Panc1 (cell line): ENCODE data around the gene CBX4. TPM values are rescaled to one million over a fixed set of nuclear protein-coding genes. Genes with fewer than 3 reads are reported as not detected.

Source experiments
- ATAC-seq: fragments of 200-7000 bp; cut with Tn5 transposase; 2 replicates; pipeline ENCODE4 v1.9.1; 2020; ENCODE audit warnings: mild to moderate bottlenecking, moderate library complexity
- BruUV-seq: library from RNA; stranded (reverse); fragments of 400-500 nt; replicated peaks from 2 replicates; lab custom pipeline; 2021; lab: Mats Ljungman, UMichigan
- CTCF ChIA-PET: fragments of 300-600 bp; sonication (Branson Sonifier 250); formaldehyde crosslinking; loops from one replicate; lab custom pipeline; 2022; ENCODE audit warnings: antibody characterized with exemption; lab: Charles Lee
- POLR2A ChIA-PET: fragments of 300-600 bp; sonication (Branson Sonifier 250); formaldehyde crosslinking; loops from one replicate; lab custom pipeline; 2022; ENCODE audit warnings: antibody characterized with exemption; lab: Charles Lee
- DNase-seq: peaks from one replicate; pipeline ENCODE4 v3.0.0-alpha.2; 2010; ENCODE audit warnings: low read depth, low spot score
- H3K27ac ChIP-seq: 2 replicates; pipeline ENCODE4 v1.5.1; 2011; ENCODE audit warnings: mild to moderate bottlenecking, low read length, inconsistent platforms
- H3K27me3 ChIP-seq: fragments of 200-500 bp; sonication (Bioruptor generic); 2 replicates; pipeline ENCODE4 v1.6.0; 2014; ENCODE audit warnings: low read length, inconsistent platforms; ENCODE audit not compliant: control insufficient read depth, insufficient read depth
- H3K36me3 ChIP-seq: fragments of 200-500 bp; sonication (Bioruptor generic); 2 replicates; pipeline ENCODE4 v1.5.1; 2014; ENCODE audit warnings: inconsistent platforms, mild to moderate bottlenecking, low read length, moderate library complexity; ENCODE audit not compliant: control insufficient read depth, insufficient read depth
- H3K4me1 ChIP-seq: 2 replicates; pipeline ENCODE4 v1.5.1; 2011; ENCODE audit warnings: inconsistent platforms, mild to moderate bottlenecking, low read length, moderate library complexity; ENCODE audit not compliant: control insufficient read depth, insufficient read depth
- H3K4me3 ChIP-seq, 2 experiments: 2 replicates each; pipeline ENCODE4 v1.5.1; 2011 to 2012; ENCODE audit warnings: low read depth in 2 of 2, low read length in 2 of 2, mild to moderate bottlenecking in 2 of 2, inconsistent platforms in 1 of 2, moderate library complexity in 1 of 2
- H3K9me3 ChIP-seq: fragments of 200-500 bp; sonication (Bioruptor generic); 2 replicates; pipeline ENCODE4 v1.5.1; 2014; ENCODE audit warnings: low read depth, mild to moderate bottlenecking, inconsistent platforms, low read length, moderate library complexity; ENCODE audit not compliant: control insufficient read depth, insufficient read depth
- CTCF ChIP-seq: fragments of 450-650 bp; IDR thresholded peaks from 2 replicates; pipeline ENCODE4 v1.5.1; 2017; ENCODE audit warnings: mild to moderate bottlenecking
- POLR2AphosphoS5 ChIP-seq: IDR thresholded peaks from 2 replicates; pipeline ENCODE4 v1.6.1; 2012; ENCODE audit warnings: mild to moderate bottlenecking, low read depth, low read length, moderate library complexity
- REST ChIP-seq, 2 experiments: IDR thresholded peaks; 2 replicates each; pipeline ENCODE4 v1.6.1; 2011 to 2012; ENCODE audit warnings: low read depth in 2 of 2, control low read depth in 1 of 2, low read length in 1 of 2, mild to moderate bottlenecking in 1 of 2, moderate library complexity in 1 of 2; ENCODE audit not compliant: insufficient read depth in 1 of 2
- SIN3A ChIP-seq: IDR thresholded peaks from 2 replicates; pipeline ENCODE4 v1.6.1; 2012; ENCODE audit warnings: low read depth, mild to moderate bottlenecking, low read length, moderate library complexity, borderline replicate concordance; ENCODE audit not compliant: insufficient read depth
- TCF7L2 ChIP-seq: IDR thresholded peaks from 2 replicates; pipeline ENCODE4 v1.6.1; 2011; ENCODE audit warnings: mild to moderate bottlenecking, low read depth, low read length, inconsistent platforms
- in situ Hi-C: cut with HindIII; loops from 2 replicates; pipeline ENCODE4 v1.10.0; 2016; ENCODE audit warnings: low sequenced_read_pairs, low pct_unique_long_range_greater_than_20kb
- intact Hi-C: fragments of 100-400 bp; cut with micrococcal nuclease; formaldehyde crosslinking; loops from one replicate; pipeline ENCODE4 v1.10.0; 2022; ENCODE audit not compliant: unreplicated experiment
- total RNA-seq: library from RNA; stranded (reverse); gene quantifications from one replicate; pipeline ENCODE4 v1.2.1, GENCODE V29; 2021; ENCODE audit not compliant: unreplicated experiment

CBX4 gene
- total RNA-seq, 1 experiment from 2014 or later, result 48.6 TPM

DNA sequence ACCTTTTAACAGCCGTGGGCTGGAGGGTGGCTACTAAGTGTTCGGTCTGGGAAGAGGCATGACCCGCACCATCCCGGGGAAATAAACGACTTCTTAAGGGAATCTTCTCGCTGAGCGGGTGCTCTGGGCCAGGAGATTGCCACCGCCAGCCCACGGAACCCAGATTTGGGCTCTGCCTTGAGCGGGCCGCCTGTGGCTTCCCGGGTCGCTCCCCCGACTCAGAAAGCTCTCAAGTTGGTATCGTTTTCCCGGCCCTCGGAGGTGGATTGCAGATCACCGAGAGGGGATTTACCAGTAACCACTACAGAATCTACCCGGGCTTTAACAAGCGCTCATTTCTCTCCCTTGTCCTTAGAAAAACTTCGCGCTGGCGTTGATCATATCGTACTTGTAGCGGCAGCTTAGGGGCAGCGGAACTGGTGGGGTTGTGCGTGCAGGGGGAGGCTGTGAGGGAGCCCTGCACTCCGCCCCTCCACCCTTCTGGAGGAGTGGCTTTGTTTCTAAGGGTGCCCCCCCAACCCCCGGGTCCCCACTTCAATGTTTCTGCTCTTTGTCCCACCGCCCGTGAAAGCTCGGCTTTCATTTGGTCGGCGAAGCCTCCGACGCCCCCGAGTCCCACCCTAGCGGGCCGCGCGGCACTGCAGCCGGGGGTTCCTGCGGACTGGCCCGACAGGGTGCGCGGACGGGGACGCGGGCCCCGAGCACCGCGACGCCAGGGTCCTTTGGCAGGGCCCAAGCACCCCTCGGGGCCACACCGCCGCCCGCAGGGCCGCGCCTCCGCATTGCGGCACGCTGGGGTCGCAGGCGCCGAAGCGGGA is 3.6 kb upstream of the CBX4 start:
- peaks cover 6% of the 10 kb centered on the region; the same call in 1 of the 2 replicates for H3K36me3 ChIP-seq
- POLR2A ChIA-PET, result no interaction called here
- peaks cover 25% of the 10 kb centered on the region for H3K4me1 ChIP-seq
- in situ Hi-C loops (no loop called here), intact Hi-C loops (loop anchor here (10.0 kb wide), 1 partner anchor 72 kb away; no protein-coding TSS in a partner anchor)
- DNase-seq (no peak), ATAC-seq (no peak)
- peak overlapping the region; percentile 50 to 64 for H3K4me3 ChIP-seq
- CTCF ChIA-PET, result interaction anchor here (0.5 to 0.9 kb wide), 5 partner anchors 7 to 94 kb away, joined by 3 to 5 read pairs (median 3); no protein-coding TSS in a partner anchor
- no peaks in the 10 kb centered on the region for H3K9me3 ChIP-seq
- no TSS peak for BruUV-seq
- TF ChIP-seq SIN3A, result no peak
- no peak for TF ChIP-seq REST (IDR thresholded peaks at IDR 0.05; ENCODE audit: insufficient read depth in 1 of 2, low read depth in 2 of 2, low read length in 1 of 2)
- TF ChIP-seq TCF7L2, result no peak; the same call in 1 of the 2 replicates
- TF ChIP-seq POLR2AphosphoS5, result no peak
- TF ChIP-seq CTCF, result no peak
- H3K27me3 ChIP-seq, result no peaks in the 10 kb centered on the region
- H3K27ac ChIP-seq, result peak overlapping the region; percentile 59

- no peaks in the 10 kb centered on the region for H3K27me3 ChIP-seq
- H3K36me3 ChIP-seq, result peaks cover 7% of the 10 kb centered on the region; the same call in 1 of the 2 replicates
- peak overlapping the region; percentile 50 to 64; a peak in 3 of 4 replicates for H3K4me3 ChIP-seq
- ChIA-PET CTCF (interaction anchor here (0.5 to 0.6 kb wide), 3 partner anchors 8 to 94 kb away, joined by 3 read pairs; no protein-coding TSS in a partner anchor), POLR2A (interaction anchor here (1.0 kb wide), 1 partner anchor 146 kb away, joined by 3 read pairs; no protein-coding TSS in a partner anchor)
- DNase-seq (no peak), ATAC-seq (no peak)
- no peaks in the 10 kb centered on the region for H3K9me3 ChIP-seq
- in situ Hi-C loops, result no loop called here
- BruUV-seq, result no TSS peak
- H3K27ac ChIP-seq, result peak overlapping the region; percentile 59
- intact Hi-C loops, result loop anchor here (10.0 kb wide), 1 partner anchor 73 kb away; no protein-coding TSS in a partner anchor
- H3K4me1 ChIP-seq, result peaks cover 28% of the 10 kb centered on the region
- no peak for TF ChIP-seq TCF7L2
- no peak for TF ChIP-seq REST (IDR thresholded peaks at IDR 0.05; ENCODE audit: insufficient read depth in 1 of 2, low read depth in 2 of 2, low read length in 1 of 2)
- TF ChIP-seq SIN3A, result no peak
- no peak for TF ChIP-seq CTCF
- no peak for TF ChIP-seq POLR2AphosphoS5
Measured at GRCh38 chr17:79842136-79842655, 3.0 kb upstream of the CBX4 start.
